NCI-H1417 treated with DMSO at 0.1 percent for 48 hours (cell line): ENCODE measurements around the gene HPSE2.
"Not testable (repeated sequence)": the region's sequence is repeated elsewhere in the genome, so short reads cannot be mapped to it uniquely, and the experiment has no call there.

Experiments used
- DNase-seq: peaks from one replicate; lab custom pipeline; 2025; lab: John Stamatoyannopoulos, UW

The HPSE2 gene

GRCh38 chr10:98919899-98920298 lies 315.8 kb downstream of the HPSE2 start:
- no peak for DNase-seq

GRCh38 chr10:98917828-98918227 lies 317.8 kb downstream of the HPSE2 start:
- DNase-seq = no peak

DNA sequence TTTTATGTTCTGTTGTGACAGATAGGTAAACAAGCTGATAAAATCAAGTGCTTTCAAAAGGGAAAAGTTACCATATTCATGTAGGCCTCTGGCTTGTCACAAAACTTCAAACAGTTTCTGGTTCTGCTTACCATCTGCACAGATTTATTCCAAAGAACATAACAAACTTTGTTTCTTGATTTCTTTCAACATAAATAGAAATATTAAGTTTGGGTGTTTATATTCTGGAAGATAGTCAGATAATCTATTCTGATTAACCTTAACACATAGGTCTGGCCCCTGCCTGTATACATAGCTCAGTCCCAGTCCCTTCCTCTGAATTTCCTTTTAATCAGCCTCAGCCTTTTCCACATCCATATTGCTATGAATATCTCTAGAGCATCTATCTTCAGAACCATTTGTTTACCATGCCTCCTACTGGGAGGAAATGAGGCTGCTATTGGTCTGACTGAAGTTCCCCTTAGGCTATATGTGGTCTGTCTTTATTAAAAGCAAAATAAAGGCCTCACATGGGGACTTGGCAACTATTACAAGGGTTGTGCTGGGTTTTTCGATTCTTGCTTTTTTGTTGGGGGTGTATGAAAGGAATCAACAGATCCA lies 319.0 kb downstream of the HPSE2 start:
- no peak for DNase-seq

- DNase-seq = no peak
Observed at GRCh38 chr10:98915911-98916310, 319.7 kb downstream of the HPSE2 start.

DNA sequence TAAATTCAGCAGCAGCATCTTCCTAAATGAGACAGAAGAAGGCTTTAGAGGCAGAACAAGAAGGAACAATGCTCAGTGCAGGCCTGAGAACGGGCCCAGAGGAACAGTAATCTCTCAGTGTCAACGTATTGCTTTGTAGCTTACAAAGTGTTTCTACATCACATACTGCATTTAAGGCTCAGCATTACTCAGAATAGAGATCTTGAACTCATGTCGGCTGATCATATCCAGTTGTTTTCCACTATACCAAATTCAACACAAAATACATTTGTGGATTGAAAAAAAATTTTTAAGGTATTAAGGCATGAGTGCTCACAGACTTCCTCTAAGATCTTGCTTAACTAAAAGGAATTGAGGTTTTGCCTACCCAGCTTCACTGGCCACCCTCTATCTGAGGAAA lies 325.1 kb downstream of the HPSE2 start:
- no peak for DNase-seq

DNA sequence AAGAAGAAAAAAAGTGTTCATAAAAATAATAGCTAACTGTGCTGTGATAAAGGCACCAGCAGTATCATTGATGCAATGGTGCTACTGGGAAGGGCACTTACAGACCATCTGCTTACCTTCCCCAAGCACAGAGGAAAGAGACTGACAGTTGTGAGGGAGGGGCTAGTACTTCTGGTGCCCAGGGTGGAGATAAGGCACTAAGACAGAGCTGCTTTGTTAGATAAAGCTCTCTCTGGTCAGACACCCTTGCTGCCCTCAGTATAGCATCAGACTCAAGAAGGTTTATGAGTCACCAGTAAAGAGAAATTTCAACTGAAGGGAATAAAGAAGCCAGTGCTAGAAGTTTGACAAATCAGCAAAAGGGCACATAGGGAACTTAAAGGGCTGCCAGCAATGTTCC lies 325.6 kb downstream of the HPSE2 start:
- no peak for DNase-seq

- no peak for DNase-seq
Observed at GRCh38 chr10:98908868-98909267, 326.8 kb downstream of the HPSE2 start.

- DNase-seq = not testable (repeated sequence)
Observed at GRCh38 chr10:98908247-98908646, 327.4 kb downstream of the HPSE2 start.

GRCh38 chr10:98901441-98902110 lies 334.1 kb downstream of the HPSE2 start:
- DNase-seq = no peak

GRCh38 chr10:98899018-98899417 lies 336.6 kb downstream of the HPSE2 start:
- no peak for DNase-seq

GRCh38 chr10:98892523-98892922 lies 343.1 kb downstream of the HPSE2 start:
- no peak for DNase-seq

DNA sequence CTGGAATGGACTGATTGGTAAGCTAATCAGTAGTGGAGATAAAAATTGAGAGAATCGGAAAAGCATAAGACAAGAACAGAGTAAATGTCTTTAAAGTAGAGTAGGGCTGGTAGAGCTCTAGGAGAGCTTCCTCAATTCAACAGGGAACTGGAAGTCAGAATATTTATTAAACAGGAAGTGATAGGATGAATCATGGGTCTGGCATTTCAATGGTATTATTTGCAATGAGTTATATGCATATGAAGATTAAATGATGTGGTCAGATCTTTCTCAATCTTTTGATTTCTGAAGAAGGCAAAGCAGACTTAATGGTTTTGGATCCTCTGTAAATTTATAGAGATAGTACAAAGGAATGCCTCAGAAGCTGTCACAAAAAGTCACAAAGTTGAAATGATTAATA lies 349.0 kb downstream of the HPSE2 start:
- DNase-seq = no peak

- no peak for DNase-seq
Observed at GRCh38 chr10:98885378-98885777, 350.3 kb downstream of the HPSE2 start.

- DNase-seq = no peak
Observed at GRCh38 chr10:98881789-98882188, 353.9 kb downstream of the HPSE2 start.

- DNase-seq = no peak
Observed at GRCh38 chr10:98880971-98881370, 354.7 kb downstream of the HPSE2 start.

- DNase-seq = no peak
Observed at GRCh38 chr10:98878921-98879320, 356.7 kb downstream of the HPSE2 start.

GRCh38 chr10:98878418-98878817 lies 357.2 kb downstream of the HPSE2 start:
- DNase-seq = no peak

GRCh38 chr10:98861962-98862361 lies 373.7 kb downstream of the HPSE2 start:
- DNase-seq = no peak

DNA sequence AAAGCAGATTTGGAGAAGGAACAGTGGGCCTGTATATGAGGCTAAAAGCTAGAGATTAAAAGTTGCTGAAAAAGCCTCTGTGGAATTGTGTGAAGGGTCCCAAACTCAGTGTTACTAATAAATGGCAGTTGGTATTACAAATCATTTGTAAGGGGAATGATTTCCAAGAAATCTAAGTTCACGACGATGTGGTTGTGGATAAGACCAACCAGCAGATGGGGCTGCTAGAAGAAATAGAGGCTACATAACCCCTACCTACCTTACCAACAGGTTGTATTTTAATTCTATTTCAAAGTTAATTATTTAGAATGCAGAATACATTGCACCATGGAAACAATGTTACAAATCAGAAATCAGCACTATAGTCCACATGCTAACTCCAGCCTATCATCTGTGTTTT lies 377.1 kb downstream of the HPSE2 start:
- DNase-seq = no peak

DNA sequence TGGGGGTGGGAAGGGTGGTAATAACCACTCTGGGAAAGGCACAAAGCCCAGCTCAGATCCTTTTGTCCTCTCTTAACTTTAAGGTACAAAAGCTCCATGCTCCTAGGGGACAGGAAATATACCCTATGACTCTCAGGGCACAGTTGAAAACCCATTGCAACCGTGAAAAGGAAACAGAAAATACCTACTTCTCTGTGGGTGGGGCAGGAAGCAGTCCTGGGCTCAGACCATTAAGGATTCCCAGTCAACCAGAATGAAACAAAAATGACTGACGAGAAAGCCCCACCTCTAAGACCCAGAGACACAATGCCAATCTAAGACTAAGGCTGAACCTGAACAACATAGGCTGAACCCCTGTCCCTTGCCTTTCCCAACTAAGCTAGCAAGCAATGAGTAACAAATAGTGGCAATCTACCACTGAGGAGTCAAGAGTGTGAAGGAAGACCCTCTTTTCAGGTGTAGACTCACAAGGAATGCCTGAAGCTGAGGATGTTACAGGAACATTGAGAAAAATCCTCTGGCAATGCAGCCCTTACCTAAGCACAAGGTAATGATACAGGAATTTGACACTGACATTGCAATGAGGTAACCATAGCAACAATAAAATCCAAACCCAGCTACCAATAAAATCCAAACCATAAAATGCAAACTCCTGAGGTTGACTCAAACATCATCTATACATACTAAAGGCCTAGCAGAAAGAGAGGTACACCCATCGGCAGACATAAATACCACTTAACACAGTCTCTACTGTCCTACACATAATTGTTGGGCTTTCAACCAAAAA lies 380.1 kb downstream of the HPSE2 start:
- DNase-seq = no peak

DNA sequence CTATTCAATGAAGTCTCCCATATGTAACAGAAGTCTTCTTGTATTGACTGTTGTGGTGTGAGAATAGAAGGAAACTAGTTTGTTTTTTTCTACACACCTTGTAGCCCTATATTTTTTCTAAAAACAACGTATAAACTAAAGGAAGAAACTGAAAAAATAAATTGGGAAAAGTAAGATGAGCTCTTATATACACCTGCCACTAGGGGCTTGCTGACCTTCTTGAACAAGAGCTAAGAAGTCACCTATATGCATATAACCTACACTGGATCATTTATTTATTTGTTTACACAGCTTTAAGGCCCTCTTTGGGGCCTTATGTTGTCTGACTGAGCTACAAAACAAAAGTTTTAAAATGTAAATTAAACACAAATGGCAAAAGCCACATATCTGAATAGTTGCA lies 383.0 kb downstream of the HPSE2 start:
- DNase-seq = no peak

DNA sequence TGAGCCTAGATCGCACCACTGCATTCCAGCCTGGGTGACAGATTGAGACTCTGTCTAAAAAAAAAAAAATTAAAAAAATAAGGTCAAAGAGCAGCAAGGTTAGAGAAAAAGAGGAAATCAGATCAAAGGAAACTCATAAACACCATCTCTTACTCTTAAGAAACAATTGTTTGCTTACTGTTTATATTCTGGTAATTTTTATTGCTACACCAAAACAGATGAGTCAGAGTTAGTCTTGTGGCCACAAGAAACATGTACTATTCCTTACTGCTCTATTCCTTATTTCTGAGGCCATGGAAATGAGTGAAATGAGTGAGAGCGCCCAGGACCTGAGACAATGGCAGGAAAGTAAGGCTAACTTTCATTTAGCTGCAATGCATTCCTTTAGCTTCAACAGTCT lies 387.3 kb downstream of the HPSE2 start:
- DNase-seq = no peak

- no peak for DNase-seq
Observed at GRCh38 chr10:98846787-98847186, 388.9 kb downstream of the HPSE2 start.
